MCF 10A (cell line): Measurements from ENCODE around the gene WDR59. TPM values are rescaled to one million over a fixed set of nuclear protein-coding genes. Genes with fewer than 3 reads are reported as not detected.

ENCODE experiments used
- BruUV-seq: library from RNA; stranded (reverse); fragments of 400-500 nt; replicated peaks from 2 replicates; lab custom pipeline; 2021; lab: Mats Ljungman, UMichigan
- CTCF ChIA-PET: fragments of 300-600 bp; sonication (Branson Sonifier 250); formaldehyde crosslinking; extraction: SDS; loops from one replicate; lab custom pipeline; 2021; ENCODE audit warnings: antibody characterized with exemption, inconsistent platforms; lab: Yijun Ruan, JAX
- POLR2A ChIA-PET: fragments of 300-600, 350-650 bp; sonication (Branson Sonifier 250); formaldehyde crosslinking; extraction: SDS; loops from one replicate; lab custom pipeline; 2020; ENCODE audit warnings: antibody characterized with exemption, inconsistent platforms; lab: Yijun Ruan, JAX
- DNase-seq: peaks from one replicate; pipeline ENCODE4 v3.0.0-alpha.2; 2018; ENCODE audit not compliant: unreplicated experiment
- H3K27ac Mint-ChIP-seq: one replicate; pipeline ENCODE4 v1.8.0; 2022; ENCODE audit warnings: mild to moderate bottlenecking, low read depth, mixed read lengths; ENCODE audit not compliant: unreplicated experiment
- H3K27me3 Mint-ChIP-seq: one replicate; pipeline ENCODE4 v1.8.0; 2022; ENCODE audit warnings: mixed read lengths; ENCODE audit not compliant: insufficient read depth, unreplicated experiment
- H3K36me3 Mint-ChIP-seq: one replicate; pipeline ENCODE4 v1.8.0; 2022; ENCODE audit warnings: mild to moderate bottlenecking, moderate library complexity, mixed read lengths; ENCODE audit not compliant: insufficient read depth, unreplicated experiment
- H3K4me1 Mint-ChIP-seq: one replicate; pipeline ENCODE4 v1.8.0; 2022; ENCODE audit warnings: mixed read lengths; ENCODE audit not compliant: insufficient read depth, unreplicated experiment
- H3K4me3 Mint-ChIP-seq: one replicate; pipeline ENCODE4 v1.8.0; 2022; ENCODE audit warnings: mild to moderate bottlenecking, moderate library complexity, mixed read lengths; ENCODE audit not compliant: unreplicated experiment
- H3K9me3 Mint-ChIP-seq: one replicate; pipeline ENCODE4 v1.8.0; 2022; ENCODE audit warnings: mixed read lengths; ENCODE audit not compliant: unreplicated experiment
- CTCF ChIP-seq: fragments of 200-600 bp; IDR thresholded peaks from one replicate; pipeline ENCODE4 v1.8.0; 2022; ENCODE audit warnings: antibody characterized with exemption, mild to moderate bottlenecking; ENCODE audit not compliant: unreplicated experiment
- intact Hi-C: fragments of 100-400 bp; cut with micrococcal nuclease; formaldehyde crosslinking; loops from 2 replicates; pipeline ENCODE4 v1.14.1; 2022
- total RNA-seq: library from RNA; stranded (reverse); gene quantifications from 2 replicates; pipeline ENCODE4 v1.2.3, GENCODE V29; 2022

WDR59 gene
- total RNA-seq, 1 experiment from 2014 or later: 56.1 TPM

GRCh38 chr16:74903120-74903519 lies 81.8 kb downstream of the WDR59 start:
- Mint-ChIP-seq H3K36me3 (peaks cover 75% of the 10 kb centered on the region), H3K27ac (no peak overlapping the region), H3K27me3 (no peaks in the 10 kb centered on the region), H3K9me3 (no peaks in the 10 kb centered on the region), H3K4me3 (no peak overlapping the region), H3K4me1 (no peaks in the 10 kb centered on the region)
- CTCF ChIA-PET: interaction anchor here (0.6 kb wide), 2 partner anchors 17 to 245 kb away, joined by 3 to 4 read pairs; no protein-coding TSS in a partner anchor
- POLR2A ChIA-PET: interaction anchor here (1.4 kb wide), 1 partner anchor 11 kb away, joined by 4 read pairs; no protein-coding TSS in a partner anchor
- intact Hi-C loops: no loop called here
- DNase-seq: no peak
- TF ChIP-seq CTCF: no peak
- BruUV-seq: no TSS peak

- no peaks in the 10 kb centered on the region for H3K9me3 Mint-ChIP-seq
- no peak overlapping the region for H3K4me3 Mint-ChIP-seq
- intact Hi-C loops: no loop called here
- CTCF ChIA-PET: no interaction called here
- no peak for TF ChIP-seq CTCF
- POLR2A ChIA-PET: no interaction called here
- DNase-seq: no peak
- BruUV-seq: no TSS peak
- peaks cover 66% of the 10 kb centered on the region for H3K36me3 Mint-ChIP-seq
- no peak overlapping the region for H3K27ac Mint-ChIP-seq
- H3K27me3 Mint-ChIP-seq: no peaks in the 10 kb centered on the region
- no peaks in the 10 kb centered on the region for H3K4me1 Mint-ChIP-seq
Measured at GRCh38 chr16:74902161-74902560, 82.8 kb downstream of the WDR59 start.

- ChIA-PET POLR2A (no interaction called here), CTCF (interaction anchor here (0.6 kb wide), 1 partner anchor 502 kb away, joined by 3 read pairs; no protein-coding TSS in a partner anchor)
- no peak for TF ChIP-seq CTCF
- H3K36me3 Mint-ChIP-seq: peaks cover 60% of the 10 kb centered on the region
- no peak for DNase-seq
- H3K9me3 Mint-ChIP-seq: no peaks in the 10 kb centered on the region
- no TSS peak for BruUV-seq
- no peaks in the 10 kb centered on the region for H3K27me3 Mint-ChIP-seq
- H3K4me3 Mint-ChIP-seq: no peak overlapping the region
- intact Hi-C loops: no loop called here
- H3K27ac Mint-ChIP-seq: no peak overlapping the region
- H3K4me1 Mint-ChIP-seq: no peaks in the 10 kb centered on the region
Measured at GRCh38 chr16:74901606-74902005, 83.3 kb downstream of the WDR59 start.

- Mint-ChIP-seq H3K4me3 (no peak overlapping the region), H3K27ac (no peak overlapping the region), H3K27me3 (no peaks in the 10 kb centered on the region), H3K9me3 (no peaks in the 10 kb centered on the region), H3K36me3 (peaks cover 58% of the 10 kb centered on the region), H3K4me1 (no peaks in the 10 kb centered on the region)
- intact Hi-C loops: no loop called here
- POLR2A ChIA-PET: interaction anchor here (1.0 kb wide), 1 partner anchor 9 kb away, joined by 5 read pairs; no protein-coding TSS in a partner anchor
- BruUV-seq: no TSS peak
- no peak for TF ChIP-seq CTCF
- no peak for DNase-seq
- CTCF ChIA-PET: interaction anchor here (0.6 to 0.9 kb wide), 3 partner anchors 36 to 520 kb away, joined by 3 to 7 read pairs (median 3); no protein-coding TSS in a partner anchor
Measured at GRCh38 chr16:74899816-74900215, 85.1 kb downstream of the WDR59 start.
